HEK293 (cell line): ENCODE results near the gene ZFYVE21.

Source experiments
- EGR2 ChIP-seq: fragments of 450-650 bp; formaldehyde crosslinking; IDR thresholded peaks from 2 replicates; pipeline ENCODE4 v1.5.1; 2016; ENCODE audit warnings: low read depth, missing biosample characterization, missing genetic modification characterization
- ELK4 ChIP-seq: IDR thresholded peaks from 2 replicates; pipeline ENCODE4 v1.6.1; 2011; ENCODE audit warnings: mild to moderate bottlenecking, low read depth, low read length, borderline replicate concordance
- IKZF3 ChIP-seq: fragments of 450-650 bp; IDR thresholded peaks from 2 replicates; pipeline ENCODE4 v1.5.0; 2018; ENCODE audit warnings: missing biosample characterization, mild to moderate bottlenecking, missing genetic modification characterization, moderate library complexity
- MEIS1 ChIP-seq: sonication (generic); formaldehyde crosslinking; IDR thresholded peaks from 2 replicates; pipeline ENCODE4 v1.8.1; 2022; ENCODE audit warnings: missing genetic modification reagents, mild to moderate bottlenecking, borderline replicate concordance
- SALL2 ChIP-seq: fragments of 450-650 bp; formaldehyde crosslinking; IDR thresholded peaks from 2 replicates; pipeline ENCODE4 v1.5.0; 2017; ENCODE audit warnings: missing biosample characterization, mild to moderate bottlenecking, missing genetic modification characterization, borderline replicate concordance
- TCF7L2 ChIP-seq: IDR thresholded peaks from 2 replicates; pipeline ENCODE4 v1.6.1; 2011; ENCODE audit warnings: low read depth, mild to moderate bottlenecking, inconsistent platforms, low read length, moderate library complexity, borderline replicate concordance
- ZBTB17 ChIP-seq: fragments of 450-650 bp; formaldehyde crosslinking; IDR thresholded peaks from 2 replicates; pipeline ENCODE4 v1.5.1; 2016; ENCODE audit warnings: missing biosample characterization, missing genetic modification characterization
- ZBTB48 ChIP-seq: fragments of 450-650 bp; formaldehyde crosslinking; IDR thresholded peaks from 2 replicates; pipeline ENCODE4 v1.5.1; 2016; ENCODE audit warnings: missing biosample characterization, missing genetic modification characterization
- ZBTB6 ChIP-seq: fragments of 450-650 bp; formaldehyde crosslinking; IDR thresholded peaks from 2 replicates; pipeline ENCODE4 v1.5.1; 2017; ENCODE audit warnings: missing biosample characterization, missing genetic modification characterization
- ZFP41 ChIP-seq: fragments of 450-650 bp; formaldehyde crosslinking; IDR thresholded peaks from 2 replicates; pipeline ENCODE4 v1.5.1; 2016; ENCODE audit warnings: missing biosample characterization, missing genetic modification characterization, borderline replicate concordance
- ZNF133 ChIP-seq: fragments of 450-650 bp; formaldehyde crosslinking; IDR thresholded peaks from 2 replicates; pipeline ENCODE4 v1.5.1; 2016; ENCODE audit warnings: missing biosample characterization, missing genetic modification characterization
- ZNF138 ChIP-seq: fragments of 450-650 bp; formaldehyde crosslinking; IDR thresholded peaks from 2 replicates; pipeline ENCODE4 v1.5.1; 2016; ENCODE audit warnings: missing biosample characterization, missing genetic modification characterization, borderline replicate concordance
- ZNF155 ChIP-seq: fragments of 450-650 bp; formaldehyde crosslinking; IDR thresholded peaks from 2 replicates; pipeline ENCODE4 v1.5.1; 2016; ENCODE audit warnings: missing biosample characterization, missing genetic modification characterization
- ZNF211 ChIP-seq: fragments of 450-650 bp; formaldehyde crosslinking; IDR thresholded peaks from 2 replicates; pipeline ENCODE4 v1.5.1; 2016; ENCODE audit warnings: low read depth, missing biosample characterization, missing genetic modification characterization
- ZNF274 ChIP-seq, 2 experiments: fragments of 200-500 bp in 1 of 2; fragments of 450-650 bp in 1 of 2; sonication (Bioruptor generic) in 1 of 2; formaldehyde crosslinking in 1 of 2; IDR thresholded peaks; 2 replicates each; pipeline versions ENCODE4 v1.5.1 to v1.6.1; 2014 to 2016; ENCODE audit warnings: borderline replicate concordance in 1 of 2, inconsistent platforms in 1 of 2, low read length in 1 of 2, missing biosample characterization in 1 of 2, missing genetic modification characterization in 1 of 2
- ZNF354C ChIP-seq: fragments of 450-650 bp; formaldehyde crosslinking; IDR thresholded peaks from 2 replicates; pipeline ENCODE4 v1.5.1; 2016; ENCODE audit warnings: missing biosample characterization, missing genetic modification characterization, low read depth, borderline replicate concordance
- ZNF394 ChIP-seq: fragments of 450-650 bp; formaldehyde crosslinking; IDR thresholded peaks from 2 replicates; pipeline ENCODE4 v1.5.1; 2016; ENCODE audit warnings: missing biosample characterization, missing genetic modification characterization, mild to moderate bottlenecking, moderate library complexity, borderline replicate concordance
- ZNF433 ChIP-seq: fragments of 450-650 bp; formaldehyde crosslinking; IDR thresholded peaks from 2 replicates; pipeline ENCODE4 v1.5.1; 2016; ENCODE audit warnings: missing biosample characterization, missing genetic modification characterization, low read depth
- ZNF48 ChIP-seq: fragments of 450-650 bp; formaldehyde crosslinking; IDR thresholded peaks from 2 replicates; pipeline ENCODE4 v1.5.1; 2016; ENCODE audit warnings: missing biosample characterization, missing genetic modification characterization
- ZNF510 ChIP-seq: fragments of 450-650 bp; formaldehyde crosslinking; IDR thresholded peaks from 2 replicates; pipeline ENCODE4 v1.5.1; 2018; ENCODE audit warnings: mild to moderate bottlenecking, missing genetic modification characterization, missing biosample characterization; ENCODE audit not compliant: insufficient replicate concordance
- ZNF529 ChIP-seq: fragments of 450-650 bp; formaldehyde crosslinking; IDR thresholded peaks from 2 replicates; pipeline ENCODE4 v1.5.1; 2017; ENCODE audit warnings: missing genetic modification characterization, missing biosample characterization; ENCODE audit not compliant: insufficient replicate concordance
- ZNF544 ChIP-seq: fragments of 450-650 bp; formaldehyde crosslinking; IDR thresholded peaks from 2 replicates; pipeline ENCODE4 v1.5.0; 2017; ENCODE audit warnings: missing biosample characterization, missing genetic modification characterization
- ZNF549 ChIP-seq: fragments of 450-650 bp; IDR thresholded peaks from 2 replicates; pipeline ENCODE4 v1.5.1; 2018; ENCODE audit warnings: missing biosample characterization, missing genetic modification characterization, mild to moderate bottlenecking, inconsistent platforms, moderate library complexity
- ZNF561 ChIP-seq: fragments of 450-650 bp; IDR thresholded peaks from 2 replicates; pipeline ENCODE4 v1.5.1; 2018; ENCODE audit warnings: missing biosample characterization, missing genetic modification characterization, borderline replicate concordance
- ZNF621 ChIP-seq: fragments of 450-650 bp; formaldehyde crosslinking; IDR thresholded peaks from 2 replicates; pipeline ENCODE4 v1.5.1; 2017; ENCODE audit warnings: missing biosample characterization, missing genetic modification characterization
- ZNF658 ChIP-seq: fragments of 450-650 bp; formaldehyde crosslinking; IDR thresholded peaks from 2 replicates; pipeline ENCODE4; 2016; ENCODE audit warnings: missing biosample characterization, missing genetic modification characterization
- ZNF791 ChIP-seq: fragments of 450-650 bp; formaldehyde crosslinking; IDR thresholded peaks from 2 replicates; pipeline ENCODE4 v1.5.1; 2016; ENCODE audit warnings: missing biosample characterization, missing genetic modification characterization
- ZSCAN5A ChIP-seq: fragments of 450-650 bp; formaldehyde crosslinking; IDR thresholded peaks from 2 replicates; pipeline ENCODE4 v1.5.1; 2016; ENCODE audit warnings: missing biosample characterization, missing genetic modification characterization
- TF ChIP-seq, protein P1 (sequence below): fragments of 450-650 bp; formaldehyde crosslinking; IDR thresholded peaks from 2 replicates; pipeline ENCODE4 v1.5.1; 2017; ENCODE audit warnings: missing biosample characterization, missing genetic modification characterization
- TF ChIP-seq, protein P2 (sequence below): fragments of 450-650 bp; formaldehyde crosslinking; IDR thresholded peaks from 2 replicates; pipeline ENCODE4 v1.5.1; 2016; ENCODE audit warnings: missing biosample characterization, missing genetic modification characterization
- TF ChIP-seq, protein P3 (sequence below): fragments of 450-650 bp; IDR thresholded peaks from 2 replicates; pipeline ENCODE4 v1.5.1; 2018; ENCODE audit warnings: missing biosample characterization, missing genetic modification characterization

Gene ZFYVE21

GRCh38 chr14:103716091-103716801 lies 636 bp downstream of the ZFYVE21 start (continued):
- TF ChIP-seq ZNF510 (tag by site-specific recombination) (no peak), EGR2 (peak; percentile 31; the same call in 1 of the 2 replicates), ZNF394 (tag by site-specific recombination) (no peak), ZNF211 (tag by site-specific recombination) (no peak), ZNF791 (no peak), ZNF433 (tag by site-specific recombination) (no peak), ZBTB17 (tag by site-specific recombination) (no peak), ZBTB6 (peak; percentile 85), ZNF658 (no peak), ZNF544 (tag by site-specific recombination) (no peak), ZBTB48 (tag by site-specific recombination) (no peak), ZNF274 (IDR thresholded peaks at IDR 0.05; ENCODE audit: low read length) (no peak), ZNF274 (tag by site-specific recombination; IDR thresholded peaks at IDR 0.05; ENCODE audit: borderline replicate concordance) (no peak), MEIS1 (CRISPR knock-in tag) (no peak), ZNF621 (tag by site-specific recombination) (no peak), ELK4 (no peak), ZSCAN5A (tag by site-specific recombination) (no peak), ZNF549 (tag by site-specific recombination) (no peak), ZNF133 (tag by site-specific recombination) (no peak), SALL2 (tag by site-specific recombination) (no peak), ZNF138 (tag by site-specific recombination) (no peak), ZNF529 (tag by site-specific recombination) (no peak), ZNF48 (tag by site-specific recombination) (no peak), ZNF561 (tag by site-specific recombination) (no peak), IKZF3 (0 out of 2 replicates have a peak, but pooled peaks have one; percentile 28), ZFP41 (no peak), ZNF155 (tag by site-specific recombination) (no peak), TCF7L2 (no peak), ZNF354C (tag by site-specific recombination) (no peak)
- TF ChIP-seq, protein P1, sequence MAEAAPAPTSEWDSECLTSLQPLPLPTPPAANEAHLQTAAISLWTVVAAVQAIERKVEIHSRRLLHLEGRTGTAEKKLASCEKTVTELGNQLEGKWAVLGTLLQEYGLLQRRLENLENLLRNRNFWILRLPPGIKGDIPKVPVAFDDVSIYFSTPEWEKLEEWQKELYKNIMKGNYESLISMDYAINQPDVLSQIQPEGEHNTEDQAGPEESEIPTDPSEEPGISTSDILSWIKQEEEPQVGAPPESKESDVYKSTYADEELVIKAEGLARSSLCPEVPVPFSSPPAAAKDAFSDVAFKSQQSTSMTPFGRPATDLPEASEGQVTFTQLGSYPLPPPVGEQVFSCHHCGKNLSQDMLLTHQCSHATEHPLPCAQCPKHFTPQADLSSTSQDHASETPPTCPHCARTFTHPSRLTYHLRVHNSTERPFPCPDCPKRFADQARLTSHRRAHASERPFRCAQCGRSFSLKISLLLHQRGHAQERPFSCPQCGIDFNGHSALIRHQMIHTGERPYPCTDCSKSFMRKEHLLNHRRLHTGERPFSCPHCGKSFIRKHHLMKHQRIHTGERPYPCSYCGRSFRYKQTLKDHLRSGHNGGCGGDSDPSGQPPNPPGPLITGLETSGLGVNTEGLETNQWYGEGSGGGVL (tag by site-specific recombination): no peak
- TF ChIP-seq, protein P2, sequence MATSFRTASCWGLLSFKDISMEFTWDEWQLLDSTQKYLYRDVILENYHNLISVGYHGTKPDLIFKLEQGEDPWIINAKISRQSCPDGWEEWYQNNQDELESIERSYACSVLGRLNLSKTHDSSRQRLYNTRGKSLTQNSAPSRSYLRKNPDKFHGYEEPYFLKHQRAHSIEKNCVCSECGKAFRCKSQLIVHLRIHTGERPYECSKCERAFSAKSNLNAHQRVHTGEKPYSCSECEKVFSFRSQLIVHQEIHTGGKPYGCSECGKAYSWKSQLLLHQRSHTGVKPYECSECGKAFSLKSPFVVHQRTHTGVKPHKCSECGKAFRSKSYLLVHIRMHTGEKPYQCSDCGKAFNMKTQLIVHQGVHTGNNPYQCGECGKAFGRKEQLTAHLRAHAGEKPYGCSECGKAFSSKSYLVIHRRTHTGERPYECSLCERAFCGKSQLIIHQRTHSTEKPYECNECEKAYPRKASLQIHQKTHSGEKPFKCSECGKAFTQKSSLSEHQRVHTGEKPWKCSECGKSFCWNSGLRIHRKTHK (tag by site-specific recombination): no peak
- TF ChIP-seq, protein P3, sequence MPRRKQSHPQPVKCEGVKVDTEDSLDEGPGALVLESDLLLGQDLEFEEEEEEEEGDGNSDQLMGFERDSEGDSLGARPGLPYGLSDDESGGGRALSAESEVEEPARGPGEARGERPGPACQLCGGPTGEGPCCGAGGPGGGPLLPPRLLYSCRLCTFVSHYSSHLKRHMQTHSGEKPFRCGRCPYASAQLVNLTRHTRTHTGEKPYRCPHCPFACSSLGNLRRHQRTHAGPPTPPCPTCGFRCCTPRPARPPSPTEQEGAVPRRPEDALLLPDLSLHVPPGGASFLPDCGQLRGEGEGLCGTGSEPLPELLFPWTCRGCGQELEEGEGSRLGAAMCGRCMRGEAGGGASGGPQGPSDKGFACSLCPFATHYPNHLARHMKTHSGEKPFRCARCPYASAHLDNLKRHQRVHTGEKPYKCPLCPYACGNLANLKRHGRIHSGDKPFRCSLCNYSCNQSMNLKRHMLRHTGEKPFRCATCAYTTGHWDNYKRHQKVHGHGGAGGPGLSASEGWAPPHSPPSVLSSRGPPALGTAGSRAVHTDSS (tag by site-specific recombination): no peak
